H7 (cell line): Measurements from ENCODE around the gene TLL2. TPM values are rescaled to one million over a fixed set of nuclear protein-coding genes. Genes with fewer than 3 reads are reported as not detected.

Experiments used
- DNase-seq: peaks from one replicate; pipeline ENCODE4 v3.0.0; 2012
- H3K27me3 ChIP-seq: 2 replicates; pipeline ENCODE4 v1.6.0; 2011; ENCODE audit warnings: mild to moderate bottlenecking, low read length; ENCODE audit not compliant: control insufficient read depth, insufficient read depth
- H3K36me3 ChIP-seq: replicated peaks from 2 replicates; pipeline ENCODE4 v1.5.1; 2011; ENCODE audit warnings: low read length; ENCODE audit not compliant: control insufficient read depth, insufficient read depth
- H3K4me3 ChIP-seq: 2 replicates; pipeline ENCODE4 v1.5.1; 2011; ENCODE audit warnings: low read depth, mild to moderate bottlenecking, control low read depth, low read length, moderate library complexity; ENCODE audit not compliant: insufficient read depth
- total RNA-seq: library from RNA; depleted of rRNA; stranded (reverse); fragments of >200 nt; shearing (Covaris generic); gene quantifications from 2 replicates; pipeline ENCODE4 v1.2.3, GENCODE V29; 2014

Gene TLL2
- total RNA-seq, 1 experiment from 2014 or later = 2.5 TPM

- no peak for DNase-seq
- no peak overlapping the region for H3K4me3 ChIP-seq
Observed at GRCh38 chr10:96387161-96387560, 126.6 kb downstream of the TLL2 start.

GRCh38 chr10:96384506-96384905, 129.2 kb downstream of the TLL2 start:
- H3K27me3 ChIP-seq = no peaks in the 10 kb centered on the region
- DNase-seq = no peak
- no peaks in the 10 kb centered on the region for H3K36me3 ChIP-seq
- no peak overlapping the region for H3K4me3 ChIP-seq

More at GRCh38 chr10:96387161-96387560, 126.6 kb downstream of the TLL2 start:
- Histone ChIP-seq H3K36me3 (no peaks in the 10 kb centered on the region), H3K27me3 (no peaks in the 10 kb centered on the region)

GRCh38 chr10:96380821-96381220, 132.9 kb downstream of the TLL2 start:
- Histone ChIP-seq H3K27me3 (no peaks in the 10 kb centered on the region), H3K36me3 (no peaks in the 10 kb centered on the region), H3K4me3 (no peak overlapping the region)
- no peak for DNase-seq

DNA sequence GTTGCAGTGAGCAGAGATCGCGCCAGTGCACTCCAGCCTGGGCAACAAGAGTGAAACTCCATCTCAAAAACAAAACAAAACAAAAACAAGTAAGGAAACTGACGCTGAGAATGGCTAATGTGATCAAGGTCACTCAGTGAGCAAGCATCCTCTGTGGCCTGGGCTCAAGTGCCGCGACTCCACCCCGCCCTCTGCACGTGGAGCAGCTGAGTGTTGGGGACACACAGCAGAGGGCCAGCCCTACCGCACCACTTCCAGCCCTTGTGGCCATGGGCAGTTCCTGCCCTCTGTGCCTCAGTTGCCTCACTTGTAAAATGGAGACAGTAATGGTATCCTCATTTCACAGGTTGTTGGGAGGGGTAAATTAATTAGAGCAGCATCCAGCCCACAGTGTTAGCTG, 134.0 kb downstream of the TLL2 start:
- no peaks in the 10 kb centered on the region for H3K36me3 ChIP-seq
- peaks cover 4% of the 10 kb centered on the region for H3K27me3 ChIP-seq
- DNase-seq = no peak
- H3K4me3 ChIP-seq = no peak overlapping the region

GRCh38 chr10:96378741-96379140, 135.0 kb downstream of the TLL2 start:
- no peak for DNase-seq
- Histone ChIP-seq H3K36me3 (no peaks in the 10 kb centered on the region), H3K27me3 (peaks cover 7% of the 10 kb centered on the region), H3K4me3 (no peak overlapping the region)

GRCh38 chr10:96377816-96378294, 135.9 kb downstream of the TLL2 start:
- DNase-seq = peak; percentile 46
- H3K36me3 ChIP-seq = no peaks in the 10 kb centered on the region
- no peak overlapping the region for H3K4me3 ChIP-seq
- H3K27me3 ChIP-seq = peaks cover 7% of the 10 kb centered on the region

DNA sequence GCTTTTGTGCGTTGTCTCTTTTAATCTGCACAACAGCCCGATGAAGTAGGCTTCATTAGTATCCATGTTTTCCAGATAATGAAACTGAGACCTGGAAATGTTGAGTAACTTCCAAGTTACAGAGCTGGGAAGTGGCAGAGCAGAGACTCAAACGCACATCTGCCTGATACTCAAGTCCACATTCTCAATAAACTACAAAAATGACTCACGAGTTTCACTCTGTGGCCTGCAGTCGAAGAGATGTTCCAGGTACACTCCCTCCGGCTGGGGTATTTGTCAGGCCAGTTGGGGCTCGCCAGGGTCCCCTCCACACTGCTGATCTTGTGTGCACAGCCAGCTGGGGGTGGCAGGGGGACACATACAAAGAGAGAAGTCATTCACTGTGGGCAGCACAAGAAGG, 137.2 kb downstream of the TLL2 start:
- no peak for DNase-seq
- H3K27me3 ChIP-seq = peaks cover 7% of the 10 kb centered on the region
- no peak overlapping the region for H3K4me3 ChIP-seq
- no peaks in the 10 kb centered on the region for H3K36me3 ChIP-seq

GRCh38 chr10:96374985-96375830, 138.5 kb downstream of the TLL2 start:
- H3K36me3 ChIP-seq = no peaks in the 10 kb centered on the region
- DNase-seq = peak; percentile 97
- H3K27me3 ChIP-seq = peaks cover 7% of the 10 kb centered on the region
- peak overlapping the region; percentile 52 for H3K4me3 ChIP-seq

GRCh38 chr10:96374639-96374984, 139.1 kb downstream of the TLL2 start:
- peak overlapping the region; percentile 52; the same call in 1 of the 2 replicates for H3K4me3 ChIP-seq
- peaks cover 7% of the 10 kb centered on the region for H3K27me3 ChIP-seq
- DNase-seq = no peak
- H3K36me3 ChIP-seq = no peaks in the 10 kb centered on the region

DNA sequence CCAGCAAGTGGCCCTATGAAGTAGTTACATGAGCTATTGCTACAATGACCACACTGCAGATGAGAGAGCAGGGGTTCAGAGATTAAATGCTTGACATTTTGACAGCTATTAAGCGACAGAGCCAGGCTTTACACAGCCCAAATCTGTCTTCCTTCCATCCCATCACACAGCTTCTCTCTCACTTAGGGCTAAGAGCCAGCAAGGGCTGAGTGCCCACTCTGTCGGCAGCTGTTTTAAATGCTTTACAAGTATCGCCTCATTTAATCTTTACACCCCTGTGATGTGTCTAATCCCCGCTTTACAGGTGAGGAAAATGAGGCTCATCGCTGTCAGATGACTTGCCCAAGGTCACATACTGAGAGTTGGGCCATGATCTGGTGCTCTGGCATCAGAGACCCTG, 139.7 kb downstream of the TLL2 start:
- peaks cover 7% of the 10 kb centered on the region for H3K27me3 ChIP-seq
- no peak overlapping the region for H3K4me3 ChIP-seq
- no peaks in the 10 kb centered on the region for H3K36me3 ChIP-seq
- DNase-seq = no peak

GRCh38 chr10:96371356-96371755, 142.4 kb downstream of the TLL2 start:
- DNase-seq = peak; percentile 53
- no peak overlapping the region for H3K4me3 ChIP-seq
- H3K36me3 ChIP-seq = no peaks in the 10 kb centered on the region
- H3K27me3 ChIP-seq = peaks cover 7% of the 10 kb centered on the region

DNA sequence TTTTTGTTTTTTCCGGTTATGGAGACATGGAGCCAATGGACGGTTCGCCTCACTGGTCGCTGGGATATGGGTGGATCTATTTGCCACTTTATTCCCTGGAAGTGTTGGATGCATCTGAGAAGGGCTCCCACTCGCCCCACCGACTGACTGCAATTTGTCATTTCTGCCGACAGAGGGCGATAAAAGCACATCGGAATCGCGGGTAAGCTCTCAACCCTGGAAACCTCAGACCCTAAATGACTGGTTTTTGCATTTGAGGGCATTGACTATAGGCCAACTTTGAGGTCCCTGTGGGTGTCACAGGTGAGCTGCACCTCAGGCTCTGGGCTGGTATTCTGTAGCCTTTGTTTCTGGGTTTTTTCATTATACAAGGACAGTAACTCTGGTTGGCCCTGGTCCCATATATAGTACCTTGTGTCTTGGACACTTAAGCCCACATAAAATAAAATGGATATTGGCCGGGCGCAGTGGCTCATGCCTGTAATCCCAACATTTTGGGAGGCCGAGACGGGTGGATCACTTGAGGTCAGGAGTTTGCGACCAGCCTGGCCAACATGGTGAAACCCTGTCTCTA, 143.1 kb downstream of the TLL2 start:
- Histone ChIP-seq H3K36me3 (no peaks in the 10 kb centered on the region), H3K4me3 (no peak overlapping the region), H3K27me3 (peaks cover 7% of the 10 kb centered on the region)
- peak; percentile 92 for DNase-seq

DNA sequence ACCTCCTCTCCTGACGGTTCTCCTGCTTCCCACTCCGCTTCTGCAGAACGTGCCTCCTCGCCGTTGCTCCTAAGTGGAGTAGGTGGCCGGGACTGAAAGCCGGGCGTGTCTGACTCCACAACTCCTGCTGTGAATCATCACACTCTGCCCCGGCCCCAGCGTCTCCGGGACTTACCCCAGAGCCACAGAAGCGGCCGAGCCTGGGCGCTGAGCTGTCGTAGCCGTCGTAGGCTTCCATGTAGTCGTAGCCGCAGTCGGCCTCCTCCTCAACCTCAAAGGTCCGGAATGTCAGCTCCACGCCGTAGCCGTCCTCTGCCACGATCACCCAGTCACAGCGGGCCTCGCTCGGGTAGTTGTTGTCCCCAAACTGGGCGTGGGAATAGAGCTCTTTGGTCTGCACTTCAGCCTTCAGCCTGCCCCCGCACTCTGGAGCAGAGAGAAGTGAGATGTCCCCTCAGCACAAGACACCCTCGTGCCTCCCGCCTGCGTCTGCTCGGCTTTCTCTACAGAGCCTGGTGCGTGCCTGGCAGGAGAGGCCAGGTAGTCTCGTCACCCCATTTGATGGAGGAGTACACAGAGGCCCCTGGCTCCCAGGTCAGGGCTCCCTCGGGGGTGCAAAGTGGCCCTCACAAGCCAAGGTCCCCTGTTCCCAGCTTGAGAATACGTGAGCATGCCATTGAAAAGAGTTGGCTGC, 143.7 kb downstream of the TLL2 start:
- no peak for DNase-seq
- H3K36me3 ChIP-seq = no peaks in the 10 kb centered on the region
- H3K27me3 ChIP-seq = peaks cover 6% of the 10 kb centered on the region
- H3K4me3 ChIP-seq = no peak overlapping the region

DNA sequence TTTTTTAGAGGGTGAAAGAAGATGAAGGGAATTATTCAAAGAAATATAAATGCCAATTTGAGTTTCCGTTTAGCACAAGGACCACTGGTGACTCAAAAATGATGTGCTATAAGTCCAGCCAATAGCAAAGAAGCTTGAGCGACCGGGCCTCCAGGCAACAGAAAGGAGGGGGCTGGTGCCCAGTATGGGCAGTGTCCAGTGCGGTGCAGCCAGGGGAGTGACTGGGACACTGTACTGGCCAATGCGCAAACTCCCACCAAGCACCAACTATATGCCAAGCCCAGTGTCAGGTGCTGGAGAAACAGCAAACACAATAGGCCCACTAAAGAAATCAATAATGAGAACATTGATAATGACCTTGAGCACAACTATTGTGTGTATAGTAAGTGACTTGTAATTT, 144.8 kb downstream of the TLL2 start:
- no peak for DNase-seq
- Histone ChIP-seq H3K27me3 (no peaks in the 10 kb centered on the region), H3K36me3 (no peaks in the 10 kb centered on the region), H3K4me3 (no peak overlapping the region)

DNA sequence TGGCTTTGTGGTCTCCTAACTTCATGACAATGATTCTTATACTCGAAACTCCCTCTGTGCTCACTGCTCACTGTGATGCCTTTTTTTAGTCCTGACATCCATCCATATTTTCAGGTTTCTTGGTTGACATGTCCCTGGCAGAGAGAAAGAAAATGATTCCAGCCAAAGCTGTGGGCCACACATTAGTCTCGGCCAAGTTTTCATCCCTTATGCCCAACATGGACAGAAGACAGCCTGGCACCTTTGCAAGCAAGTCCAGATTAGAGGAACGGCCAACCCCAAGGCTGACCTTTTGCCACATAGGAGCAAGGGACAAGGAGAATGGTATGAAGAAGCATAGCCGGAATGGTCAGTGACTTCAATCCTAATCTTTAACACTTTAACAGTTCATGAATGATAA, 146.3 kb downstream of the TLL2 start:
- no peak for DNase-seq
- Histone ChIP-seq H3K27me3 (no peaks in the 10 kb centered on the region), H3K4me3 (no peak overlapping the region), H3K36me3 (no peaks in the 10 kb centered on the region)
